Measurements from ENCODE around the gene EIF4E1B.

Gene EIF4E1B

GRCh38 chr5:176658817-176659511 lies 28.5 kb downstream of the EIF4E1B start:
- peak; percentile 24 for DNase-seq (ENCODE audit: low read depth)
- H3K4me3 ChIP-seq (ENCODE audit: low read depth, low read length): no peak overlapping the region

GRCh38 chr5:176659512-176659839 lies 29.0 kb downstream of the EIF4E1B start:
- no peak for DNase-seq (ENCODE audit: low read depth)
- no peak overlapping the region for H3K4me3 ChIP-seq (ENCODE audit: low read depth, low read length)

GRCh38 chr5:176659860-176660461 lies 29.5 kb downstream of the EIF4E1B start:
- DNase-seq (ENCODE audit: low read depth): no peak
- no peak overlapping the region for H3K4me3 ChIP-seq (ENCODE audit: low read depth, low read length)

GRCh38 chr5:176660530-176660859 lies 30.0 kb downstream of the EIF4E1B start:
- H3K4me3 ChIP-seq (ENCODE audit: low read depth, low read length): no peak overlapping the region
- DNase-seq (ENCODE audit: low read depth): no peak

- DNase-seq (ENCODE audit: low read depth): no peak
- H3K4me3 ChIP-seq (ENCODE audit: low read depth, low read length): no peak overlapping the region
Observed at GRCh38 chr5:176660860-176661641, 30.6 kb downstream of the EIF4E1B start.

DNA sequence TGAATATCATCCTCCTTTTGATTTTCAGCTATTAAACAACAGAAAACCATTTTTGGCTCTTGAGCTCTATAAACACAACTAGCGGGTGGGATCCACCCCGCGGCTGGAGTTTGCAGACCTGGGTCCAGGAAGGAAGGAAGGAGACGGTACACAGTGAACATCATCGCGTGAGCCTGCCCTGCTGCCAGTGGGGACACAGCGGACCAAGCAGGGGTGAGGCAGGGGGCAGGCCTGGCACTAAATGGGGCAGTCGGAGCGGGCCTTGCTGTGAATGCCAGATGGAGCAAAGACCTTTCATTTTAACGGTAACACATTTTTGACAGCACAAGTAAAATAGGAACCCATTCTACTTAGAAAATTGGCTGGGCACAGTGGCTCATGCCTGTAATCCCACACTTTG lies 31.2 kb downstream of the EIF4E1B start:
- no peak overlapping the region for H3K4me3 ChIP-seq (ENCODE audit: low read depth, low read length)
- no peak for DNase-seq (ENCODE audit: low read depth)

DNA sequence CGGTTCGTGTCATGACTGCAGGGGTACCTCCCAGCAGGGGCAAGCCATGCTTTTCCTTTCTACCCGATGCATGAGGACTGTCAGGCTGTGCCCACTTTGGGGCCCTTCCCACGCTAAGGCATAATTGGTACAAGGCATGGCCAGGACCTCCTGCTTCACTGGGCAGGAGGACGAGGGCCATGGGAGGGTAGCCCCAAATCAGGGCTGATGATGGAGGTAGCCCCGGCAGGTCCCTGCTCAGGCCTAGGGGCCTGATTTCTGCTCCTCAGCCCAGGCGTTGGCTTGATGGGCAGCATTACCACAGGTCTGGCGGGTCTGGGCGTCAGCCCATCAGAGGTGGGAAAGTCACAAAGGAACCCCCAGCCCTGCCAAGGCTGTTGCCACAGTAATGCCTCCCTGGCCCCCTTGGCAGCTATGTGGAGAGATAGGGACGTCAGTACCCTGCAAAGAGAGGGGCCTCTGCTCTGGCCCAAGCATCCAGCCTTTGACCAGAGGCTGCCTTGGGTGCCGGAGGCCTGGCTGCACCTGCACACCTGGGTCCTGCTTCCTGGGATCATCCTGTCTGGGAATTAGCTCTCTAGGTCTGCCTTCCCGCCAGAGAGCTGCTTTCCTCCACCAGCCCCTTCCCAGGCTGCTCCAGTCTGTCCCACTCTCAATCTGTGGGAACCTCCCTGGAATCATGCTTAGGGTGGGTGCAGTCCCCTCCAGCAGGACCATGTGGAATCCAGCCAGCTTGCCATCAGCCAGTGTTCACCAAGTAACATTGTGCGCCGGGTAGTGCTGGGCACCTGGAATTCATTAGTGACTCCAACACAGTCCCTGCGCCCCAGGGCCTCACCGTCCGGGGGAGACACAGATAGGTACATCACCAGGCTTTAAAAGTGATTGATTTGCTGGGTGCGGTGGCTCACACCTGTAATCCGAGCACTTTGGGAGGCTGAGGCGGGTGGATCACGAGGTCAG lies 32.2 kb downstream of the EIF4E1B start:
- H3K4me3 ChIP-seq (ENCODE audit: low read depth, low read length): no peak overlapping the region
- no peak for DNase-seq (ENCODE audit: low read depth)

DNA sequence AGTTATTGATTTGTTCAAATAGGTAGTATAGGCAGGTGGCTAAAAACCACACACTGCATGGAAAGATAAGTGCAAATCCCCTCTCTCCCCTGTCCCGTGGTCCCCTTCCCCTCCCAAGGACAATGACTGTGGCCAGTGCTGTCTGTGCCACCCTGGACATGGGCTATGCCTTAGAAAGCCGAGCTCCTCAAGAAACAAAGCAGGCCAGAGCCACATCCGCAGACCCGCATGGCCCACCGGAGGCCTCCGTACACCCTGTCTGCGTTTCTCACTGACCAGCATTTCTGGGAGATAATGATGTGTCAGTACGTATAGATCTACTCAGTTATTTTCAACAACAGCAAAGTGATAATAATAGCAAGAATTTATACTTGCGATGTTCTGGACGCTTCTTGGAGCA lies 33.1 kb downstream of the EIF4E1B start:
- DNase-seq (ENCODE audit: low read depth): no peak
- H3K4me3 ChIP-seq (ENCODE audit: low read depth, low read length): no peak overlapping the region

- no peak for DNase-seq (ENCODE audit: low read depth)
- H3K4me3 ChIP-seq (ENCODE audit: low read depth, low read length): no peak overlapping the region
Observed at GRCh38 chr5:176664479-176664878, 34.0 kb downstream of the EIF4E1B start.

DNA sequence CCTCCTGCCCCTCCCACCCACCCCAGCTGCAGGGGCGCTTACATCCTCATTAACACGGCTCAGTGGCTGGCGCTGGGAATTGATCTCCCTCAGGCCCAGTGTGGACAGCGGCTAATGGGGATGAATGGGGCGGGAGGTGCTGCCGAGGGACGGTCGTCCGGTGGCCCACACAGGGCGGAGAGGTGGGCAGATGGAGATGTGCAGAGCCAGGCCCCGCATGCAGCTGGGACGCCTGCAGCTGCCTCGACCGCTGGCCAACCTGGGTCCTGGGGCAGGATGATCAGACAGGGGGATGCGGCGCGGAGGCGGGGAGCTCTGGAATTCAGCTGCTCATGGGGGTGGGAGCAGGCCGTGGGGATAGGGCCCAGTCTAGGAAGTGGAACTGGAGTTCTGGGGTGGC lies 34.4 kb downstream of the EIF4E1B start:
- no peak for DNase-seq (ENCODE audit: low read depth)

DNA sequence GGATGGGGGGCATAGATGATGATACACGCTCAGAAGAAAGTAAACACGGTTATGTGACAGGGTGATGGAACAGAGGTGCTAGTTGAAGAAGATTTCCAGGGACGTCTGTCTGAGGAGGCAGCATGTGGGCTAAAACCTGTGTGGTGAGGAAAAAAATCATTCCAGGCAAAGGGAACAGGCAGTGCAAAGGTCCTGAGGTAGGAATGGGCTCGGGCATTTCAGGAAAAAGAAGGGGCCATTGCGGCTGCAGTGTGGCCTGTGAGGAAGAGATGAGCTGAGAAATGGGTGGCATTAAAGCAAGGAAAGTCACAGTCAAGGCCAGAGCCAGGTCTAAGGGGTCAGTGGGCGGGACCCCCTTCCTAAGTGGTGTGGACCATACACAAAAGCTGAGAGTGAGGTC lies 35.0 kb downstream of the EIF4E1B start:
- no peak for DNase-seq (ENCODE audit: low read depth)

More for the DNA sequence above, 34.4 kb downstream of the EIF4E1B start:
- no peak overlapping the region for H3K4me3 ChIP-seq (ENCODE audit: low read depth, low read length)

DNA sequence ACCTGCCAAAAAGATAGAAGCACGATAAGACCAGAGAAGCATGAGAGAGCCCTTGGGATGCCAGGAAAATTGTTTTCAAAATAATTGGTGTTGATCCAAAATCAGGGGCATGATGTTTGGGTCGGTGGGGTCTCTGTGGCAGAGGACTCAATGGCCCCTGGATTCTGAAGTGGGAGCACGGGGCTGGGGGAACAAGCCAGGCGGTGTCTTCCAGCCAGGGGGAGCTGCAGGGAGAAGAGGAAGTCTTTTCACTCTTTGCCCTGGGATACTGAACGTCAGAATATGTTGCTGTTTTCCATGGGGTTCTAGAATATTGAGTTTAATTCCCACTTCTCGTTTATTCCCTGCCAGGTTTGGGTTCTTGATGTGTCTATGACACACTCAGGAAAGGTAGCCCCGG lies 37.2 kb downstream of the EIF4E1B start:
- no peak overlapping the region for H3K4me3 ChIP-seq (ENCODE audit: low read depth, low read length)

More for the DNA sequence above, 35.0 kb downstream of the EIF4E1B start:
- no peak overlapping the region for H3K4me3 ChIP-seq (ENCODE audit: low read depth, low read length)

GRCh38 chr5:176670449-176670848 lies 40.0 kb downstream of the EIF4E1B start:
- no peak overlapping the region for H3K4me3 ChIP-seq (ENCODE audit: low read depth, low read length)
- DNase-seq (ENCODE audit: low read depth): no peak

More for the DNA sequence above, 37.2 kb downstream of the EIF4E1B start:
- DNase-seq (ENCODE audit: low read depth): no peak

DNA sequence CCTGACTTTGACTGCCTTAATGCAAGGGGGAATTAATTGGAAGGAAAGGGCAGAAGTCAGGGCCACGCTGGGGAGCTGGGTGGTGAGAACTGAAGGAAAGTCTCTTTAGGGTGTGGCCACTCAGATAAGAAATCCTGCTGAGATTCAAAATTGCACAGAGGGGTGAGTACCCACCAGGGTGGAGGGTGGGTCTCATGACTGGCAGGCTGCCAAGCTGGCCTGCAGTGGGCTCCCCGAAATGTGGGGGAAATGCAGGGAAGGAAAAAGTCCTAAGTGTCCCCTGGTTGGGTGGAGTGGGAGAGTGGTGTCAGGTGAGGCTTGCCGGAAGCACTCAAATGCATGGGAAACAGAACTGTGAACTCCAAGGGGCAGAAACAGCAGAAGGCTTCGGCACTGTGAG lies 40.9 kb downstream of the EIF4E1B start:
- DNase-seq (ENCODE audit: low read depth): no peak
- no peak overlapping the region for H3K4me3 ChIP-seq (ENCODE audit: low read depth, low read length)

DNA sequence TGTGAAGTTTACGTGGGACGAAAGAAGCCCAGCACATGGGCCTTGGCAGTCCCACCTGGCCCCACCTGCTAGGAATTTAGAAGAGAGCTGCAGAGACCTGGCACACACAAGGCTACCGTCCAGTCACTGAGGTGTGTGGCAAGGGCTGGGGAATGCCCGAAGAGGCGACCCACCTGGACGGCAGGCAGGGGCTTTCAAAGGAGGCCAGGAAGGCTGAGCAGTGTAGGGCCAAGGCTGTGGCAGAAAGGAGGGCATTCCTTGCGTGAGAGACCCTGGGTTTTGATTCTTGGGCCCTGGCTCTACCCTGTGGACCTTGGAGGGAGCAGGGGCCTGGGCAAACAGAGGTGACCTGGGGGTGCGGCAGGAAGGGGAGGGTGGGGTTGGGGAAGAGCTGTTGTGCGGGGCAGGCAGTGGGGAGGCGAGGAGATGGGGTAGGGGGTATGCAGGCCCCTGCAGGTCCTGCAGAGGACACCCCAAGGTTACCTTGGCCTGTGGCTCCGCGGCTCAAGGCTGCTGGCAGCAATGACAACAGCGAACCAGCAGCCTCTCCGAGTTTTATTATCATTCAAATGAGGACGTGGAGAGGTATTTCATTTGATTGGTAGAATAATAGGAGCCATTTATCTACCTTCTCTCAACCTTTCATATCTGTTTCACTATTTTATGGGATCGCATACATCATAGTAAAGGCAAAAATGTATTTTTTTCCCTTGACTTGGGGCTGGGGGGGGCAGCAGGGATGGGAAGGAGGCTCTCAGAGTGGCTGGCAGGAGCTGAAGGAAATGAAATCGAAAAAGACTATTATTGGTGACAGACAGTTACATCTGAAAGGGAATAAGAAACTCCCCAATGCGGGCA lies 41.6 kb downstream of the EIF4E1B start:
- no peak overlapping the region for H3K4me3 ChIP-seq (ENCODE audit: low read depth, low read length)
- no peak for DNase-seq (ENCODE audit: low read depth)

DNA sequence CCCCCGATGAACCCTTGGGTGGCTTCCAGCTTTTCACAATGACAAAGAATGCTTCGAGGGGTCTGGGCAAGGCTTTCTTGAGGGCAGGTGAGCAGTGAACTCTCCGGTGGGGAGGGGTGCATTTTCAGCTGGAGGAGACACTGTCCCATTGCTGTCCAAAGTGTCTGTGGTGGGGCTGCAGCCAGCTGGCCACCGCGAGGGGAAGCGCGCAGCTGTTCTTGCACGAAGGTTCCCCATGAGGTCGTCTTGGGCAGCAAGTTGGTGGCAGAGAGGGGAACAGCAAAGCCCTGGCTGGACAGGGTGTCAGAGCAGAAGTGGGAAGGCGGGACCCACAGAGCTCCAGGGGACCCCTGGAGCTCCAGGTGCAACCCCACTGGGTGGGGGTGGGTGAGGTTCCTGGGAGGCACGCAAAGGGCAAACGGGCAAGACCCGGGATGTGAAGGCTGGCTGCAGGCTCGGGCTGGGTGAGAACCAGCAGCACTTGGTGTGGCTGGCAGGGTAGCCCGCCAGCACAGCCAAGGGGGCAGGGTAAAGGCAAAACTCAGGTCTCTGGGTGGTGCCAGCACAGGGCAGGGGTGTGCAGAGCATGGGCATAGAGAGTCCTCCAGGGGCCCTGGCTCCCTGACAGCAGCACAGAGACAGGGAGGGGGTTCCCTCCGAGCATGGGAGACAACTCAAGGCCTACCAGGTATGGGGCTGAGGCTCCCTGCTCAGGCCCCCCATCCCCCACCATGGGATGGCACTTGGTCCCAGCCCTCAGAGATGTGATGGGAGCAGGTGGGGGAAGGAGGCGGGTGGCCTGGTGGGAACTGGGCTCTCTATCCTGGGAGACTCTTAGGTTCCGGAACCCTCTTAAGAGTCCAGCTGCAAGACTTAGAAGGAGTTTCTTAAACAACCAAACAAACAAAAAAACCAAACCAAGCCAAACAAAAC lies 43.4 kb downstream of the EIF4E1B start:
- no peak overlapping the region for H3K4me3 ChIP-seq (ENCODE audit: low read depth, low read length)
- DNase-seq (ENCODE audit: low read depth): no peak

DNA sequence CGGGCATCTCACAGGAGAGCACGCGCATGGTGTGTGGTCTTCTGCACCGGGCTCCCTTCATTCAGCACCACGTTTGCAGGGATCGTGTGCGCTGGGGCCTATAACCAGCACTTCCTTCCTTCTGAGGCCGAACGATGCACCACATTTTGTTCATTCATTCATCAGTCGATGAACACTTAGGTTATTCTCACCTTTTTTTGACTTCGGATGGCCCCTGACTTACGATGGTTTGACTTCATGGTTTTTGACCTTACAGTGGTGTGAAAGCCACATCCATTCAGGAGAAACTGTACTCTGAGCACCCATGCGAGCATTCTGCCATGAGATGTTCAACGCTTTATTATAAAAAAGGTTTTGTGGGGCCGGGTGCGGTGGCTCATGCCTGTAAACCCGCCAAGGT lies 44.3 kb downstream of the EIF4E1B start:
- H3K4me3 ChIP-seq (ENCODE audit: low read depth, low read length): no peak overlapping the region
- DNase-seq (ENCODE audit: low read depth): no peak
